H1 (cell line): ENCODE results near the gene TNNT3. TPM values are rescaled to one million over a fixed set of nuclear protein-coding genes. Genes with fewer than 3 reads are reported as not detected.

Experiments used
- CTCF ChIA-PET: fragments of 300-600 bp; sonication (Branson Sonifier 250); formaldehyde crosslinking; loops from one replicate; lab custom pipeline; 2021; ENCODE audit not compliant: partially characterized antibody; lab: Charles Lee
- POLR2A ChIA-PET: fragments of 300-600 bp; sonication (Branson Sonifier 250); formaldehyde crosslinking; loops from one replicate; lab custom pipeline; 2021; ENCODE audit warnings: inconsistent platforms; ENCODE audit not compliant: partially characterized antibody; lab: Charles Lee
- DNase-seq, 2 experiments: peaks; one replicate each; pipeline versions ENCODE4 v3.0.0 to v3.0.0-alpha.2; 2010 to 2022; ENCODE audit warnings: low spot score in 2 of 2, low read depth in 1 of 2, mixed read lengths in 1 of 2
- FAIRE-seq: peaks from 2 replicates; lab custom pipeline; 2011; peaks lifted over from hg19 to GRCh38; lab: Jason Lieb, UNC
- H2AFZ ChIP-seq: 2 replicates; pipeline ENCODE4 v1.8.1; 2012; ENCODE audit warnings: low read length, inconsistent platforms
- H2AK5ac ChIP-seq: 2 replicates; pipeline ENCODE4 v1.6.1; 2013; ENCODE audit warnings: low read depth, low read length
- H2BK120ac ChIP-seq: replicated peaks from 2 replicates; pipeline ENCODE3; 2013; ENCODE audit warnings: low read depth, low read length, inconsistent platforms
- H2BK12ac ChIP-seq: 2 replicates; pipeline ENCODE4 v1.6.1; 2013; ENCODE audit warnings: low read depth, low read length
- H2BK15ac ChIP-seq: 2 replicates; pipeline ENCODE4 v1.6.1; 2013; ENCODE audit warnings: low read length
- H2BK20ac ChIP-seq: 2 replicates; pipeline ENCODE4 v1.6.1; 2013; ENCODE audit warnings: low read length
- H2BK5ac ChIP-seq: 2 replicates; pipeline ENCODE4 v1.6.1; 2013; ENCODE audit warnings: low read depth, low read length
- H3K14ac ChIP-seq: 2 replicates; pipeline ENCODE4 v1.6.1; 2013; ENCODE audit warnings: inconsistent platforms; ENCODE audit not compliant: insufficient read length
- H3K18ac ChIP-seq: 2 replicates; pipeline ENCODE4 v1.6.1; 2013; ENCODE audit warnings: low read length; ENCODE audit errors: extremely low read depth
- H3K23ac ChIP-seq: 2 replicates; pipeline ENCODE4 v1.6.1; 2013; ENCODE audit warnings: inconsistent platforms; ENCODE audit not compliant: insufficient read length
- H3K23me2 ChIP-seq: 2 replicates; pipeline ENCODE4 v1.6.1; 2013; ENCODE audit warnings: low read depth, low read length
- H3K27ac ChIP-seq: 2 replicates; pipeline ENCODE4 v1.6.1; 2011; ENCODE audit warnings: low read depth, low read length, inconsistent platforms
- H3K27me3 ChIP-seq, 4 experiments: replicated peaks in 1 of 4; 1 replicate in 1 of 4; 2 replicates in 3 of 4; pipeline versions ENCODE4 v1.6.1 to v1.8.1; 2011 to 2013; ENCODE audit warnings: low read length in 3 of 4, mild to moderate bottlenecking in 3 of 4, inconsistent platforms in 2 of 4, mixed read lengths in 2 of 4, moderate library complexity in 1 of 4; ENCODE audit not compliant: control insufficient read depth in 3 of 4, insufficient read depth in 3 of 4; ENCODE audit errors: extremely low read depth in 1 of 4
- H3K36me3 ChIP-seq, 4 experiments: 2 replicates each; pipeline versions ENCODE4 v1.6.1 to v1.8.1; 2011 to 2013; ENCODE audit warnings: mild to moderate bottlenecking in 4 of 4, low read length in 3 of 4, moderate library complexity in 2 of 4, control low read depth in 1 of 4, inconsistent platforms in 1 of 4; ENCODE audit not compliant: insufficient read depth in 4 of 4, control insufficient read depth in 2 of 4
- H3K4ac ChIP-seq: replicated peaks from 2 replicates; pipeline ENCODE3; 2013; ENCODE audit warnings: low read length, low read depth, mixed read lengths, inconsistent platforms; ENCODE audit not compliant: insufficient read length
- H3K4me1 ChIP-seq, 4 experiments: replicated peaks in 1 of 4; 1 replicate in 1 of 4; 2 replicates in 3 of 4; pipeline versions ENCODE4 v1.6.1 to v1.8.1; 2011 to 2013; ENCODE audit warnings: low read length in 3 of 4, inconsistent platforms in 2 of 4, mixed read lengths in 1 of 4; ENCODE audit not compliant: insufficient read depth in 4 of 4, control insufficient read depth in 3 of 4
- H3K4me2 ChIP-seq, 2 experiments: 2 replicates each; pipeline versions ENCODE4 v1.6.1 to v1.8.1; 2011 to 2013; ENCODE audit warnings: low read depth in 2 of 2, low read length in 2 of 2, control low read depth in 1 of 2, inconsistent platforms in 1 of 2, mild to moderate bottlenecking in 1 of 2; ENCODE audit not compliant: insufficient read depth in 1 of 2
- H3K4me3 ChIP-seq, 4 experiments: fragments of 200-600, 300-600 bp in 1 of 4; sonication (generic), shearing (Covaris generic), sonication (Bioruptor Twin) in 1 of 4; 2 replicates each; pipeline versions ENCODE4 v1.5.1 to v1.8.1; 2011 to 2016; ENCODE audit warnings: low read length in 4 of 4, low read depth in 3 of 4, control low read depth in 2 of 4, inconsistent platforms in 2 of 4, mild to moderate bottlenecking in 2 of 4, mixed read lengths in 1 of 4, moderate library complexity in 1 of 4; ENCODE audit not compliant: insufficient read depth in 2 of 4; ENCODE audit errors: extremely low read depth in 1 of 4
- H3K56ac ChIP-seq: replicated peaks from 2 replicates; pipeline ENCODE3; 2013; ENCODE audit warnings: low read depth, mild to moderate bottlenecking, mixed read lengths, low read length, inconsistent platforms; ENCODE audit not compliant: insufficient read length
- H3K79me1 ChIP-seq: 2 replicates; pipeline ENCODE4 v1.6.1; 2013; ENCODE audit warnings: low read depth, low read length, control low read depth
- H3K79me2 ChIP-seq, 2 experiments: 2 replicates each; pipeline versions ENCODE4 v1.6.1 to v1.8.1; 2012 to 2013; ENCODE audit warnings: low read length in 2 of 2, mild to moderate bottlenecking in 2 of 2, inconsistent platforms in 1 of 2; ENCODE audit not compliant: insufficient read depth in 2 of 2, control insufficient read depth in 1 of 2
- H3K9ac ChIP-seq, 4 experiments: replicated peaks in 1 of 4; 1 replicate in 1 of 4; 2 replicates in 3 of 4; pipeline versions ENCODE4 v1.6.1 to v1.8.1; 2011 to 2013; ENCODE audit warnings: low read depth in 3 of 4, low read length in 3 of 4, control low read depth in 2 of 4, mild to moderate bottlenecking in 2 of 4, moderate library complexity in 2 of 4, inconsistent platforms in 1 of 4; ENCODE audit errors: extremely low read depth in 1 of 4
- H3K9me3 ChIP-seq, 2 experiments: 2 replicates each; pipeline versions ENCODE4 v1.6.1 to v1.8.1; 2012 to 2013; ENCODE audit warnings: mild to moderate bottlenecking in 2 of 2, moderate library complexity in 2 of 2, control low read depth in 1 of 2, inconsistent platforms in 1 of 2, low read depth in 1 of 2, low read length in 1 of 2, mixed read lengths in 1 of 2; ENCODE audit not compliant: insufficient read depth in 2 of 2
- H4K20me1 ChIP-seq, 2 experiments: replicated peaks in 1 of 2; 2 replicates each; pipeline versions ENCODE3 to v1.8.1; 2011 to 2013; ENCODE audit warnings: inconsistent platforms in 2 of 2, low read length in 2 of 2, mild to moderate bottlenecking in 1 of 2; ENCODE audit not compliant: insufficient read depth in 2 of 2, control insufficient read depth in 1 of 2
- H4K5ac ChIP-seq: 2 replicates; pipeline ENCODE4 v1.6.1; 2013; ENCODE audit warnings: low read length, low read depth, mixed read lengths, inconsistent platforms; ENCODE audit not compliant: insufficient read length
- H4K8ac ChIP-seq: 2 replicates; pipeline ENCODE4 v1.8.0; 2013; ENCODE audit warnings: mild to moderate bottlenecking, moderate library complexity, low read length, inconsistent platforms; ENCODE audit not compliant: insufficient read depth; ENCODE audit errors: extremely low read depth
- H4K91ac ChIP-seq: replicated peaks from 2 replicates; pipeline ENCODE3; 2013; ENCODE audit warnings: low read length, mixed read lengths, inconsistent platforms; ENCODE audit not compliant: insufficient read length
- BCL11A ChIP-seq, 2 experiments: IDR thresholded peaks; one replicate each; pipeline ENCODE4 v1.6.1; 2011; ENCODE audit warnings: low read depth in 2 of 2, low read length in 2 of 2, mild to moderate bottlenecking in 2 of 2
- EP300 ChIP-seq, 2 experiments: IDR thresholded peaks; 1 replicate in 1 of 2; 2 replicates in 1 of 2; pipeline ENCODE4 v1.6.1; 2011 to 2012; ENCODE audit warnings: low read depth in 2 of 2, low read length in 2 of 2, mild to moderate bottlenecking in 2 of 2, borderline replicate concordance in 1 of 2, inconsistent platforms in 1 of 2, moderate library complexity in 1 of 2
- RBBP5 ChIP-seq: IDR thresholded peaks from 2 replicates; pipeline ENCODE4 v1.7.1; 2012; ENCODE audit warnings: low read depth, mild to moderate bottlenecking, inconsistent platforms, low read length, moderate library complexity, borderline replicate concordance
- RFX5 ChIP-seq: IDR thresholded peaks from 2 replicates; pipeline ENCODE4 v1.6.1; 2011; ENCODE audit warnings: low read depth, low read length, improper control_type of control experiment, borderline replicate concordance
- WGBS, 2 experiments: shearing (Covaris generic) in 1 of 2; methylation state at CpG; one replicate each; pipeline versions ENCODE4 v1.1.6 to v1.1.7; 2013 to 2015; ENCODE audit warnings: low lambda C conversion rate in 2 of 2, mixed read lengths in 2 of 2, inconsistent platforms in 1 of 2, low coverage in 1 of 2, missing lambda C conversion rate in 1 of 2; ENCODE audit not compliant: insufficient replicate concordance in 2 of 2, insufficient coverage in 1 of 2, insufficient read length in 1 of 2; ENCODE audit errors: extremely low coverage in 1 of 2, missing lambda C conversion rate in 1 of 2; 5-methylcytosine and 5-hydroxymethylcytosine counted together
- polyA plus RNA-seq, 7 experiments: library from polyadenylated mRNA; depleted of rRNA in 3 of 7; stranded (reverse) in 5 of 7; unstranded in 2 of 7; fragments of >200 nt in 5 of 7; fragments of 200-250 nt in 2 of 7; gene quantifications; 1 replicate in 5 of 7; 2 replicates in 1 of 7; 4 replicates in 1 of 7; pipeline versions ENCODE4 v1.2.1 to v1.2.3, GENCODE V29; 2011 to 2013; ENCODE audit warnings: missing spikeins in 2 of 7, mixed read lengths in 2 of 7
- total RNA-seq: library from RNA; stranded (reverse); fragmentation: NEBNext Ultra II Directional; extraction: Animal tissue kit (Norgen Biotek cat#: 25700); gene quantifications from 2 replicates; pipeline ENCODE4 v1.2.1, GENCODE V29; 2021

TNNT3 gene
- total and polyA plus RNA-seq, 2 of the 8 experiments (the other 6 are each of a cell fraction or from before 2014, with no cell fraction given) = not detected

DNA sequence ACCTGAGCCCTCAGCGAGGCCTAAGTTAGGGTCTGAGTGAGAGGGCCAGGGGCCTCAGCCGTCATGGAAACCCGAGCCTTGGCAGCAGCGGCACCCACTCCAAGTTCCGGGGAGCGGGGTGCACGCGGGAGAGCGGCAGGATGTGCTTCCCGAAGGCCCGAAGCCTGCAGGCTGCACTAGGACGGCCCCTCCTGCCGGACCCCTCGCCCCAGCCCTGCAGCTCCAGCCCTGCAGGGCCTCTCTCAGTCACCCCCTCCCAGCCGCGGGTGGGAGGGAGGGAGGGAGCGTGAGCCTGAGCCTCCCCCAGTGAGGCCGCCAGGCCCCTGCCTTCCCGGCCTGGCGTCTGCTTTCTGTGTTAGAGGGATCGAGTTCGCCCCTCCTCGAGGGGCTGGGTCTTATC is 50.3 kb downstream of the TNNT3 start:
- Histone ChIP-seq H2BK20ac (no peak overlapping the region), H3K79me1 (no peaks in the 10 kb centered on the region), H3K14ac (no peak overlapping the region), H4K5ac (no peak overlapping the region), H3K4ac (no peak overlapping the region), H3K27me3 (no peaks in the 10 kb centered on the region), H2BK120ac (no peak overlapping the region), H2AFZ (no peak overlapping the region), H3K56ac (no peak overlapping the region), H3K4me2 (no peak overlapping the region), H2BK15ac (no peak overlapping the region), H3K79me2 (no peaks in the 10 kb centered on the region), H4K20me1 (no peaks in the 10 kb centered on the region), H3K4me3 (no peak overlapping the region), H2BK12ac (no peak overlapping the region), H2BK5ac (no peak overlapping the region), H3K9ac (no peak overlapping the region), H4K91ac (no peak overlapping the region), H3K23me2 (no peaks in the 10 kb centered on the region), H3K4me1 (no peaks in the 10 kb centered on the region), H3K36me3 (no peaks in the 10 kb centered on the region), H2AK5ac (no peak overlapping the region), H4K8ac (no peak overlapping the region), H3K23ac (no peak overlapping the region), H3K9me3 (no peaks in the 10 kb centered on the region), H3K18ac (no peak overlapping the region), H3K27ac (no peak overlapping the region)
- CTCF ChIA-PET = interaction anchor here (0.6 to 6.6 kb wide), 14 partner anchors 11 to 824 kb away, joined by 3 to 100 read pairs (median 3); partner anchors contain the start of gene H19
- no CpG with 5 or more reads among the region's 23 CpGs for WGBS, 2 experiments
- FAIRE-seq = no peak
- no peak for TF ChIP-seq RBBP5
- TF ChIP-seq BCL11A (IDR thresholded peaks at IDR 0.05; ENCODE audit: low read depth in 2 of 2, low read length in 2 of 2) = no peak
- TF ChIP-seq EP300 (IDR thresholded peaks at IDR 0.05; ENCODE audit: borderline replicate concordance in 1 of 2, low read depth in 2 of 2, low read length in 2 of 2) = no peak
- TF ChIP-seq RFX5 = no peak
- POLR2A ChIA-PET = no interaction called here
- no peak for DNase-seq
